Ascending aorta (tissue), 2 donors: ENCODE data around the gene CAMP. TPM values are rescaled to one million over a fixed set of nuclear protein-coding genes. Genes with fewer than 3 reads are reported as not detected.
"Not testable (repeated sequence)": the region's sequence is repeated elsewhere in the genome, so short reads cannot be mapped to it uniquely, and the experiment has no call there.

Experiments used
- DNase-seq, 2 donors: peaks; one replicate each; pipeline ENCODE4 v3.0.0-alpha.2; 2019; ENCODE audit warnings: low spot score in 2 of 2
- H3K27ac ChIP-seq, 2 donors: fragments of 200-600 bp; sonication (generic); one replicate each; pipeline ENCODE4 v1.5.1; 2016 to 2017; ENCODE audit warnings: mild to moderate bottlenecking in 1 of 2
- H3K27me3 ChIP-seq: fragments of 200-600 bp; sonication (generic); one replicate; pipeline ENCODE4 v1.5.1; 2017
- H3K36me3 ChIP-seq, 2 donors: fragments of 200-600 bp; sonication (generic); one replicate each; pipeline ENCODE4 v1.5.1; 2016
- H3K4me1 ChIP-seq, 2 donors: fragments of 200-600 bp; sonication (generic); one replicate each; pipeline ENCODE4 v1.5.1; 2016 to 2017; ENCODE audit warnings: mild to moderate bottlenecking in 1 of 2
- H3K4me3 ChIP-seq, 2 donors: fragments of 200-600 bp; sonication (generic); one replicate each; pipeline ENCODE4 v1.5.1; 2016 to 2017; ENCODE audit warnings: mild to moderate bottlenecking in 1 of 2
- H3K9me3 ChIP-seq, 2 donors: fragments of 200-600 bp; sonication (generic); one replicate each; pipeline ENCODE4 v1.5.1; 2016
- intact Hi-C: fragments of 100-400 bp; cut with DNase I; formaldehyde crosslinking; loops from one replicate; pipeline ENCODE4 v1.15.1; 2023
- total RNA-seq: library from RNA; depleted of rRNA; stranded (reverse); fragments of >200 nt; gene quantifications from one replicate; pipeline ENCODE4 v1.1.0, GENCODE V29; 2016
- TF ChIP-seq, protein P1 (sequence below), 3 experiments: fragments of 200-600 bp in 2 of 3; fragments of 450-650 bp in 1 of 3; sonication (generic) in 2 of 3; IDR thresholded peaks; one replicate each; pipeline ENCODE4 v1.5.1; 2016 to 2019; ENCODE audit warnings: antibody characterized with exemption in 3 of 3, mild to moderate bottlenecking in 1 of 3, moderate library complexity in 1 of 3

Gene CAMP
- total RNA-seq, 1 donor from 2014 or later: not detected

DNA sequence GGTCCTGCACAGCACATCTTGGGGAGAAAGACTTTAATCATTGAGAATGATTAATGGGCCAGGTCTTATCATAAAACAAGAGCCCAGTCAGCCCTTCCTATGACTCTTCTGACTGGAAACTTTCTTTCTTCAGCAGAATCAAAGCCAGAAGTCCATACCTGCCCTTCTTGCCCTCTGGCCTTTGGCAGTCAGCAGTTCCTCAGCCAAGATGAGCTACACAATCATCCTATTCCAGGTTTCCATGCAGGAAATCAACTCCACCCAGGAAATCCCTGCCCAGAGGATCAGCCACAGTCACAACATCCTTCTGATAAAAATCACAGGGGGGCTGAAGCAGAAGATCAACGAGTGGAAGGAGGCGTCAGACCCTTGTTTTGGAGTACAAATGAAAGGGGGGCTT, 44.5 kb downstream of the CAMP start:
- TF ChIP-seq, protein P1, sequence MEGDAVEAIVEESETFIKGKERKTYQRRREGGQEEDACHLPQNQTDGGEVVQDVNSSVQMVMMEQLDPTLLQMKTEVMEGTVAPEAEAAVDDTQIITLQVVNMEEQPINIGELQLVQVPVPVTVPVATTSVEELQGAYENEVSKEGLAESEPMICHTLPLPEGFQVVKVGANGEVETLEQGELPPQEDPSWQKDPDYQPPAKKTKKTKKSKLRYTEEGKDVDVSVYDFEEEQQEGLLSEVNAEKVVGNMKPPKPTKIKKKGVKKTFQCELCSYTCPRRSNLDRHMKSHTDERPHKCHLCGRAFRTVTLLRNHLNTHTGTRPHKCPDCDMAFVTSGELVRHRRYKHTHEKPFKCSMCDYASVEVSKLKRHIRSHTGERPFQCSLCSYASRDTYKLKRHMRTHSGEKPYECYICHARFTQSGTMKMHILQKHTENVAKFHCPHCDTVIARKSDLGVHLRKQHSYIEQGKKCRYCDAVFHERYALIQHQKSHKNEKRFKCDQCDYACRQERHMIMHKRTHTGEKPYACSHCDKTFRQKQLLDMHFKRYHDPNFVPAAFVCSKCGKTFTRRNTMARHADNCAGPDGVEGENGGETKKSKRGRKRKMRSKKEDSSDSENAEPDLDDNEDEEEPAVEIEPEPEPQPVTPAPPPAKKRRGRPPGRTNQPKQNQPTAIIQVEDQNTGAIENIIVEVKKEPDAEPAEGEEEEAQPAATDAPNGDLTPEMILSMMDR (IDR thresholded peaks at IDR 0.05): no peak
- Histone ChIP-seq H3K9me3 (no peaks in the 10 kb centered on the region), H3K4me3 (no peak overlapping the region), H3K36me3 (peaks cover 26 to 27% of the 10 kb centered on the region in 2 donors), H3K27me3 (no peaks in the 10 kb centered on the region), H3K27ac (no peak overlapping the region), H3K4me1 (no peaks in the 10 kb centered on the region)
- no peak for DNase-seq
- intact Hi-C loops: no loop called here

DNA sequence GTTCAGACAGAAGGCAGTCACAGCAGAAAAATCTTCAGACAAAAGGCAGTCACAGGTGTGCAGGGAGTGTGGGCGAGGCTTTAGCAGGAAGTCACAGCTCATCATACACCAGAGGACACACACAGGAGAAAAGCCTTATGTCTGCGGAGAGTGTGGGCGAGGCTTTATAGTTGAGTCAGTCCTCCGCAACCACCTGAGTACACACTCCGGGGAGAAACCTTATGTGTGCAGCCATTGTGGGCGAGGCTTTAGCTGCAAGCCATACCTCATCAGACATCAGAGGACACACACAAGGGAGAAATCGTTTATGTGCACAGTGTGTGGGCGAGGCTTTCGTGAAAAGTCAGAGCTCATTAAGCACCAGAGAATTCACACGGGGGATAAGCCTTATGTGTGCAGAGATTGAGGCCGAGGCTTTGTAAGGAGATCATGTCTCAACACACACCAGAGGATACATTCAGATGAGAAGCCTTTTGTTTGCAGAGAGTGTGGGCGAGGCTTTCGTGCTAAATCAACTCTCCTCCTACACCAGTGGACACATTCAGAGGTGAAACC, 45.2 kb downstream of the CAMP start:
- TF ChIP-seq, protein P1 (IDR thresholded peaks at IDR 0.05): no peak
- Histone ChIP-seq H3K4me3 (no peak overlapping the region), H3K36me3 (peaks cover 20 to 25% of the 10 kb centered on the region in 2 donors), H3K27me3 (no peaks in the 10 kb centered on the region), H3K9me3 (no peaks in the 10 kb centered on the region), H3K4me1 (no peaks in the 10 kb centered on the region), H3K27ac (no peak overlapping the region)
- intact Hi-C loops: no loop called here
- DNase-seq: no peak

DNA sequence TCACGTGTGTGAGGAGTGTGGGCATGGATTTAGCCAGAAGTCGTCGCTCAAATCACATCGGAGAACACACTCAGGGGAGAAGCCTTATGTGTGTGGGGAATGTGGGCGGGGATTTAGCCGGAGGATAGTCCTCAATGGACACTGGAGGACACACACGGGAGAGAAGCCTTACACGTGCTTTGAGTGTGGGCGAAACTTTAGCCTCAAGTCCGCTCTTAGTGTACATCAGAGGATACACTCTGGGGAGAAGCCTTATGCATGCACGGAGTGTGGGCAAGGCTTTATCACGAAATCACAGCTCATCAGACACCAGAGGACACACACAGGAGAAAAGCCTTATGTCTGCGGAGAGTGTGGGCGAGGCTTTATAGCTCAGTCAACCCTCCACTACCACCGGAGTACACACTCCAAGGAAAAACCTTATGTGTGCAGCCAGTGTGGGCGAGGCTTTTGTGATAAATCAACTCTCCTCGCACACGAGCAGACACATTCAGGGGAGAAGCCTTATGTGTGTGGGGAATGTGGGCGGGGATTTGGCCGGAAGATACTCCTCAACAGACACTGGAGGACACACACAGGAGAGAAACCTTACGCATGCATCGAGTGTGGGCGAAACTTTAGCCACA, 45.8 kb downstream of the CAMP start:
- no peak for DNase-seq
- no peaks in the 10 kb centered on the region for H3K9me3 ChIP-seq
- H3K27ac ChIP-seq: no peak overlapping the region
- H3K27me3 ChIP-seq: no peaks in the 10 kb centered on the region
- TF ChIP-seq, protein P1 (IDR thresholded peaks at IDR 0.05): no peak
- peaks cover 17 to 25% of the 10 kb centered on the region in 2 donors for H3K36me3 ChIP-seq
- H3K4me3 ChIP-seq: no peak overlapping the region
- intact Hi-C loops: no loop called here
- no peaks in the 10 kb centered on the region for H3K4me1 ChIP-seq

DNA sequence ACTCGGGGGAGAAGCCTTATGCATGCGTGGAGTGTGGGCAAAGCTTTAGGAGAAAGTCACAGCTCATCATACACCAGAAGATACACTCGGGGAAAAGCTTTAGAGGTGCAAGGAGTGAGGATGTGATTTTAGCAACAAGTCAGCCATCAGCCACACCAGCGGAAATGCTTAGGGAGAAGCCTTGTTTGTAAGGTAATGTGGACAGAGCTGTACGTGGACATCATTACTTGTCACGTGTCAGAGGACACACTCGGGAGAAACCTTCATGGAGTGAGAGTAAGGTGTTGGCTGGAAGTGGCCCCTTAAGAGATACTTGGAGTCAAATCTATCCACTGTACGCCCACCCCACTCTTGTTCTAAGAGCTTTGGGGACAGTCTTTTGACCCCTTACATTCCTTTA, 46.3 kb downstream of the CAMP start:
- H3K27me3 ChIP-seq: no peaks in the 10 kb centered on the region
- H3K4me3 ChIP-seq: no peak overlapping the region
- DNase-seq: no peak
- H3K27ac ChIP-seq: no peak overlapping the region
- TF ChIP-seq, protein P1 (IDR thresholded peaks at IDR 0.05): no peak
- no peaks in the 10 kb centered on the region for H3K9me3 ChIP-seq
- peaks cover 12 to 25% of the 10 kb centered on the region in 2 donors for H3K36me3 ChIP-seq
- intact Hi-C loops: no loop called here
- H3K4me1 ChIP-seq: no peaks in the 10 kb centered on the region

DNA sequence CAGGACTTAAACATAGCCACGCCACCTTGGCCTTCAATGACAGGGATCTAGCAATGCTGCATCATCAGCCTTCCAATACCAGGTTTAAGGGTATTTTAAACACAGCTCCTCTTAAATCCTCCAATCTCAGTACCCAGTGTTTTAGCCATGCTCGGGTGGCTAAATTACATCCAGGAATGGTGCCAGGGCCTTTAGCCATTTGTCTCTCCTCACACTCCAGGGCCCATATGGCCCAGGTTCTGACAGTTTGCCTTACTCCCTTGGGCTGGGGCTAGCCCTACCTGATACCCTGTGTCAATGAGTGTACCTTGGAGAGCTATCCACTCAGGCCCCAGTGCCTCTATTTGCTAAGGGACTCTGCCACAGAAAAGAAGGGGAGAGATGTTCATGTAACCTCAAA, 47.0 kb downstream of the CAMP start:
- Histone ChIP-seq H3K27me3 (no peaks in the 10 kb centered on the region), H3K4me3 (no peak overlapping the region), H3K36me3 (peaks cover 11 to 25% of the 10 kb centered on the region in 2 donors), H3K27ac (no peak overlapping the region), H3K9me3 (no peaks in the 10 kb centered on the region), H3K4me1 (no peaks in the 10 kb centered on the region)
- no peak for DNase-seq
- intact Hi-C loops: loop anchor here (10.0 kb wide), 1 partner anchor 274 kb away; no protein-coding TSS in a partner anchor
- TF ChIP-seq, protein P1 (IDR thresholded peaks at IDR 0.05): no peak

DNA sequence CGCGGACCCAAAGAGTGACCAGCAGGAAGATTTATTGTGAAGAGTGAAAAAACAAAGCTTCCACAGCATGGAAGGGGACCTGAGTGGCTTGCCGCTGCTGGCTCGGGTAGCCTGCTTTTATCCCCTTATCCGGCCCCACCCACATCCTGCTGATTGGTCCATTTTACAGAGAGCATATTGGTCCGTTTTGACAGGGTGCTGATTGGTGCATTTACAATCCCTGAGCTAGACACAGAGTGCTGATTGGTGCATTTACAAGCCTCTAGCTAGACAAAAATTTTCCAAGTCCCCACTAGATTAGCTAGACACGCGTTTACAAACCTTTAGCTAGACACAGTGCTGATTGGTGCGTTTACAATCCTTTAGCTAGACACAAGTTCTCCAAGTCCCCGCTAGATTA, 47.9 kb downstream of the CAMP start:
- intact Hi-C loops: loop anchor here (10.0 kb wide), 1 partner anchor 274 kb away; no protein-coding TSS in a partner anchor
- H3K27ac ChIP-seq, H3K4me1 ChIP-seq, H3K4me3 ChIP-seq, H3K27me3 ChIP-seq, H3K9me3 ChIP-seq, DNase-seq: not testable (repeated sequence)
- peaks cover 10 to 23% of the 10 kb centered on the region in 2 donors for H3K36me3 ChIP-seq
